H1 (cell line): ENCODE results near the gene DCANP1. TPM values are rescaled to one million over a fixed set of nuclear protein-coding genes. Genes with fewer than 3 reads are reported as not detected.

Source experiments
- CTCF ChIA-PET: fragments of 300-600 bp; sonication (Branson Sonifier 250); formaldehyde crosslinking; loops from one replicate; lab custom pipeline; 2021; ENCODE audit not compliant: partially characterized antibody; lab: Charles Lee
- POLR2A ChIA-PET: fragments of 300-600 bp; sonication (Branson Sonifier 250); formaldehyde crosslinking; loops from one replicate; lab custom pipeline; 2021; ENCODE audit warnings: inconsistent platforms; ENCODE audit not compliant: partially characterized antibody; lab: Charles Lee
- DNase-seq, 2 experiments: peaks; one replicate each; pipeline versions ENCODE4 v3.0.0 to v3.0.0-alpha.2; 2010 to 2022; ENCODE audit warnings: low spot score in 2 of 2, low read depth in 1 of 2, mixed read lengths in 1 of 2
- FAIRE-seq: peaks from 2 replicates; lab custom pipeline; 2011; peaks lifted over from hg19 to GRCh38; lab: Jason Lieb, UNC
- H2AFZ ChIP-seq: 2 replicates; pipeline ENCODE4 v1.8.1; 2012; ENCODE audit warnings: low read length, inconsistent platforms
- H2AK5ac ChIP-seq: 2 replicates; pipeline ENCODE4 v1.6.1; 2013; ENCODE audit warnings: low read depth, low read length
- H2BK120ac ChIP-seq: replicated peaks from 2 replicates; pipeline ENCODE3; 2013; ENCODE audit warnings: low read depth, low read length, inconsistent platforms
- H2BK12ac ChIP-seq: 2 replicates; pipeline ENCODE4 v1.6.1; 2013; ENCODE audit warnings: low read depth, low read length
- H2BK15ac ChIP-seq: 2 replicates; pipeline ENCODE4 v1.6.1; 2013; ENCODE audit warnings: low read length
- H2BK20ac ChIP-seq: 2 replicates; pipeline ENCODE4 v1.6.1; 2013; ENCODE audit warnings: low read length
- H2BK5ac ChIP-seq: 2 replicates; pipeline ENCODE4 v1.6.1; 2013; ENCODE audit warnings: low read depth, low read length
- H3K14ac ChIP-seq: 2 replicates; pipeline ENCODE4 v1.6.1; 2013; ENCODE audit warnings: inconsistent platforms; ENCODE audit not compliant: insufficient read length
- H3K18ac ChIP-seq: 2 replicates; pipeline ENCODE4 v1.6.1; 2013; ENCODE audit warnings: low read length; ENCODE audit errors: extremely low read depth
- H3K23ac ChIP-seq: 2 replicates; pipeline ENCODE4 v1.6.1; 2013; ENCODE audit warnings: inconsistent platforms; ENCODE audit not compliant: insufficient read length
- H3K23me2 ChIP-seq: 2 replicates; pipeline ENCODE4 v1.6.1; 2013; ENCODE audit warnings: low read depth, low read length
- H3K27ac ChIP-seq: 2 replicates; pipeline ENCODE4 v1.6.1; 2011; ENCODE audit warnings: low read depth, low read length, inconsistent platforms
- H3K27me3 ChIP-seq, 4 experiments: replicated peaks in 1 of 4; 1 replicate in 1 of 4; 2 replicates in 3 of 4; pipeline versions ENCODE4 v1.6.1 to v1.8.1; 2011 to 2013; ENCODE audit warnings: low read length in 3 of 4, mild to moderate bottlenecking in 3 of 4, inconsistent platforms in 2 of 4, mixed read lengths in 2 of 4, moderate library complexity in 1 of 4; ENCODE audit not compliant: control insufficient read depth in 3 of 4, insufficient read depth in 3 of 4; ENCODE audit errors: extremely low read depth in 1 of 4
- H3K36me3 ChIP-seq, 4 experiments: 2 replicates each; pipeline versions ENCODE4 v1.6.1 to v1.8.1; 2011 to 2013; ENCODE audit warnings: mild to moderate bottlenecking in 4 of 4, low read length in 3 of 4, moderate library complexity in 2 of 4, control low read depth in 1 of 4, inconsistent platforms in 1 of 4; ENCODE audit not compliant: insufficient read depth in 4 of 4, control insufficient read depth in 2 of 4
- H3K4ac ChIP-seq: replicated peaks from 2 replicates; pipeline ENCODE3; 2013; ENCODE audit warnings: low read length, low read depth, mixed read lengths, inconsistent platforms; ENCODE audit not compliant: insufficient read length
- H3K4me1 ChIP-seq, 4 experiments: replicated peaks in 1 of 4; 1 replicate in 1 of 4; 2 replicates in 3 of 4; pipeline versions ENCODE4 v1.6.1 to v1.8.1; 2011 to 2013; ENCODE audit warnings: low read length in 3 of 4, inconsistent platforms in 2 of 4, mixed read lengths in 1 of 4; ENCODE audit not compliant: insufficient read depth in 4 of 4, control insufficient read depth in 3 of 4
- H3K4me2 ChIP-seq, 2 experiments: 2 replicates each; pipeline versions ENCODE4 v1.6.1 to v1.8.1; 2011 to 2013; ENCODE audit warnings: low read depth in 2 of 2, low read length in 2 of 2, control low read depth in 1 of 2, inconsistent platforms in 1 of 2, mild to moderate bottlenecking in 1 of 2; ENCODE audit not compliant: insufficient read depth in 1 of 2
- H3K4me3 ChIP-seq, 4 experiments: fragments of 200-600, 300-600 bp in 1 of 4; sonication (generic), shearing (Covaris generic), sonication (Bioruptor Twin) in 1 of 4; 2 replicates each; pipeline versions ENCODE4 v1.5.1 to v1.8.1; 2011 to 2016; ENCODE audit warnings: low read length in 4 of 4, low read depth in 3 of 4, control low read depth in 2 of 4, inconsistent platforms in 2 of 4, mild to moderate bottlenecking in 2 of 4, mixed read lengths in 1 of 4, moderate library complexity in 1 of 4; ENCODE audit not compliant: insufficient read depth in 2 of 4; ENCODE audit errors: extremely low read depth in 1 of 4
- H3K56ac ChIP-seq: replicated peaks from 2 replicates; pipeline ENCODE3; 2013; ENCODE audit warnings: low read depth, mild to moderate bottlenecking, mixed read lengths, low read length, inconsistent platforms; ENCODE audit not compliant: insufficient read length
- H3K79me1 ChIP-seq: 2 replicates; pipeline ENCODE4 v1.6.1; 2013; ENCODE audit warnings: low read depth, low read length, control low read depth
- H3K79me2 ChIP-seq, 2 experiments: 2 replicates each; pipeline versions ENCODE4 v1.6.1 to v1.8.1; 2012 to 2013; ENCODE audit warnings: low read length in 2 of 2, mild to moderate bottlenecking in 2 of 2, inconsistent platforms in 1 of 2; ENCODE audit not compliant: insufficient read depth in 2 of 2, control insufficient read depth in 1 of 2
- H3K9ac ChIP-seq, 4 experiments: replicated peaks in 1 of 4; 1 replicate in 1 of 4; 2 replicates in 3 of 4; pipeline versions ENCODE4 v1.6.1 to v1.8.1; 2011 to 2013; ENCODE audit warnings: low read depth in 3 of 4, low read length in 3 of 4, control low read depth in 2 of 4, mild to moderate bottlenecking in 2 of 4, moderate library complexity in 2 of 4, inconsistent platforms in 1 of 4; ENCODE audit errors: extremely low read depth in 1 of 4
- H3K9me3 ChIP-seq, 2 experiments: 2 replicates each; pipeline versions ENCODE4 v1.6.1 to v1.8.1; 2012 to 2013; ENCODE audit warnings: mild to moderate bottlenecking in 2 of 2, moderate library complexity in 2 of 2, control low read depth in 1 of 2, inconsistent platforms in 1 of 2, low read depth in 1 of 2, low read length in 1 of 2, mixed read lengths in 1 of 2; ENCODE audit not compliant: insufficient read depth in 2 of 2
- H4K20me1 ChIP-seq, 2 experiments: replicated peaks in 1 of 2; 2 replicates each; pipeline versions ENCODE3 to v1.8.1; 2011 to 2013; ENCODE audit warnings: inconsistent platforms in 2 of 2, low read length in 2 of 2, mild to moderate bottlenecking in 1 of 2; ENCODE audit not compliant: insufficient read depth in 2 of 2, control insufficient read depth in 1 of 2
- H4K5ac ChIP-seq: 2 replicates; pipeline ENCODE4 v1.6.1; 2013; ENCODE audit warnings: low read length, low read depth, mixed read lengths, inconsistent platforms; ENCODE audit not compliant: insufficient read length
- H4K8ac ChIP-seq: 2 replicates; pipeline ENCODE4 v1.8.0; 2013; ENCODE audit warnings: mild to moderate bottlenecking, moderate library complexity, low read length, inconsistent platforms; ENCODE audit not compliant: insufficient read depth; ENCODE audit errors: extremely low read depth
- H4K91ac ChIP-seq: replicated peaks from 2 replicates; pipeline ENCODE3; 2013; ENCODE audit warnings: low read length, mixed read lengths, inconsistent platforms; ENCODE audit not compliant: insufficient read length
- E2F6 ChIP-seq: IDR thresholded peaks from 2 replicates; pipeline ENCODE4 v1.6.1; 2012; ENCODE audit warnings: inconsistent platforms
- HDAC6 ChIP-seq: IDR thresholded peaks from one replicate; pipeline ENCODE4 v1.7.1; 2012; ENCODE audit warnings: low read depth, mild to moderate bottlenecking, inconsistent platforms, low read length, moderate library complexity
- JUN ChIP-seq: IDR thresholded peaks from 2 replicates; pipeline ENCODE4 v1.6.1; 2011; ENCODE audit warnings: low read depth, mild to moderate bottlenecking, improper control_type of control experiment, low read length
- RNF2 ChIP-seq: fragments of 200-900, 300-1000 bp; sonication (generic); IDR thresholded peaks from 2 replicates; pipeline ENCODE4 v1.7.1; 2016; ENCODE audit warnings: borderline replicate concordance, low read depth, mild to moderate bottlenecking, antibody characterized with exemption, low read length; ENCODE audit not compliant: poor library complexity, severe bottlenecking; ENCODE audit errors: missing control alignments
- RXRA ChIP-seq: IDR thresholded peaks from 2 replicates; pipeline ENCODE4 v1.6.1; 2011; ENCODE audit warnings: low read depth, mild to moderate bottlenecking, low read length, moderate library complexity; ENCODE audit not compliant: insufficient read depth
- SIX5 ChIP-seq: IDR thresholded peaks from 2 replicates; pipeline ENCODE4 v1.6.1; 2011; ENCODE audit warnings: mild to moderate bottlenecking, low read depth, low read length
- SP2 ChIP-seq: IDR thresholded peaks from 2 replicates; pipeline ENCODE4 v1.6.1; 2012; ENCODE audit warnings: mild to moderate bottlenecking, low read length, inconsistent platforms
- YY1 ChIP-seq: IDR thresholded peaks from 2 replicates; pipeline ENCODE4 v1.6.1; 2011; ENCODE audit warnings: low read depth, mild to moderate bottlenecking, low read length
- WGBS, 2 experiments: shearing (Covaris generic) in 1 of 2; methylation state at CpG; one replicate each; pipeline versions ENCODE4 v1.1.6 to v1.1.7; 2013 to 2015; ENCODE audit warnings: low lambda C conversion rate in 2 of 2, mixed read lengths in 2 of 2, inconsistent platforms in 1 of 2, low coverage in 1 of 2, missing lambda C conversion rate in 1 of 2; ENCODE audit not compliant: insufficient replicate concordance in 2 of 2, insufficient coverage in 1 of 2, insufficient read length in 1 of 2; ENCODE audit errors: extremely low coverage in 1 of 2, missing lambda C conversion rate in 1 of 2; 5-methylcytosine and 5-hydroxymethylcytosine counted together
- polyA plus RNA-seq, 7 experiments: library from polyadenylated mRNA; depleted of rRNA in 3 of 7; stranded (reverse) in 5 of 7; unstranded in 2 of 7; fragments of >200 nt in 5 of 7; fragments of 200-250 nt in 2 of 7; gene quantifications; 1 replicate in 5 of 7; 2 replicates in 1 of 7; 4 replicates in 1 of 7; pipeline versions ENCODE4 v1.2.1 to v1.2.3, GENCODE V29; 2011 to 2013; ENCODE audit warnings: missing spikeins in 2 of 7, mixed read lengths in 2 of 7
- total RNA-seq: library from RNA; stranded (reverse); fragmentation: NEBNext Ultra II Directional; extraction: Animal tissue kit (Norgen Biotek cat#: 25700); gene quantifications from 2 replicates; pipeline ENCODE4 v1.2.1, GENCODE V29; 2021

DCANP1 gene
- total and polyA plus RNA-seq, 2 of the 8 experiments (the other 6 are each of a cell fraction or from before 2014, with no cell fraction given): not detected

GRCh38 chr5:135446206-135446605, 942 bp downstream of the DCANP1 start:
- CTCF ChIA-PET: interaction anchor here (0.7 to 19.4 kb wide), 10 partner anchors 10 to 384 kb away, joined by 3 to 264 read pairs (median 4); no protein-coding TSS in a partner anchor
- Histone ChIP-seq H3K79me1 (no peaks in the 10 kb centered on the region), H3K9me3 (no peaks in the 10 kb centered on the region), H3K23ac (no peak overlapping the region), H3K23me2 (no peaks in the 10 kb centered on the region; the same call in 1 of the 2 replicates), H3K9ac (no peak overlapping the region), H2BK5ac (no peak overlapping the region), H3K4me1 (peaks cover 0 to 3% (median 1%) of the 10 kb centered on the region in 4 experiments; a peak in 2 of 7 replicates), H2BK20ac (no peak overlapping the region), H3K27ac (no peak overlapping the region), H3K4me2 (no peak overlapping the region), H2BK120ac (no peak overlapping the region)
- peak in 1 of 2 experiments; percentile 31 for DNase-seq
- WGBS, 2 experiments: 92% methylated on average over 9 of the region's 9 CpGs; no CpG with 5 or more reads in 1 of the 2 experiments
- 0 out of 2 replicates have a peak, but pooled peaks have one; percentile 28 for TF ChIP-seq E2F6
- no peak for TF ChIP-seq HDAC6
- TF ChIP-seq RXRA: no peak
- TF ChIP-seq JUN: no peak
- TF ChIP-seq RNF2: no peak
- no peak for TF ChIP-seq YY1
- TF ChIP-seq SIX5: no peak
- no peak for TF ChIP-seq SP2
- TF ChIP-seq, all 59 proteins: peak for 1
- Histone ChIP-seq H3K4me3 (no peak overlapping the region), H3K14ac (no peak overlapping the region), H3K27me3 (peaks cover 0 to 3% (median 0%) of the 10 kb centered on the region in 4 experiments; a peak in 2 of 7 replicates), H4K5ac (no peak overlapping the region), H2BK15ac (no peak overlapping the region; the same call in 1 of the 2 replicates), H4K8ac (no peak overlapping the region), H3K18ac (no peak overlapping the region), H4K20me1 (no peaks in the 10 kb centered on the region), H3K36me3 (no peaks in the 10 kb centered on the region), H3K79me2 (no peaks in the 10 kb centered on the region), H3K56ac (no peak overlapping the region), H2AK5ac (no peak overlapping the region), H2BK12ac (no peak overlapping the region), H4K91ac (no peak overlapping the region), H3K4ac (no peak overlapping the region), H2AFZ (no peak overlapping the region)
- no peak for FAIRE-seq
- POLR2A ChIA-PET: no interaction called here
